ENCODE data around the gene MVB12B.
A peak's percentile ranks its signal among the peaks of the same experiment; 100 is the strongest.

Gene MVB12B

DNA sequence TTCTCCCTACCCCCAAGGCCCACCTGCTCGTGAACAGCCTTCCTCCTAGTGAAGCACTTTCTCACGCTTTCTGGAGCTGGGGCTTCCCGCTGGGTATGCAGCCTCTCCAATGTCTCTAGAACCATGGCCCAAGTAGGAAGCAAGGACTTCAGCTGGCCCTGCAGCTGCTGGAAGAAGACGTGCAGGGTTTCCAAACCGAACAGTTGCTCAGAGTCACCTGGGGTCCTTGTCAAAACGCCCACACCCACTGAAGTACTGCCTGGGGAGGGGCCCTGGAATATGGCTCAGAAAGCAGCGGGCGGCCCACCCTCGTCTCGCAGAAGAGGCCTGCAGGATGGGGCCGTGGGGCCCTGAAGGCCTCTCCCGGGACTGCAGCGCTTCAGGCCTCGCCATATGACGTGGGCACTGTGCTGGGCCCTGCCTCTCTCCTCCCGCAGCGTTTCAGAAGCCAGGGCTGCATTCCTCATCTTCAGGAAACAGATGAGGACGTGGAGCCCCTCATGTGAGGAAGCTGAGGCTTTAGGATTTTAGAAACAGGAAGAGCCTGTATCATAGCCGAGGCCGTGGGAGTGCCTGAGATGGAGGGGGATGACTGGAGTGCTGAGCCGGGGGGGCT is 171.1 kb downstream of the MVB12B start:
- no peak for DNase-seq

DNA sequence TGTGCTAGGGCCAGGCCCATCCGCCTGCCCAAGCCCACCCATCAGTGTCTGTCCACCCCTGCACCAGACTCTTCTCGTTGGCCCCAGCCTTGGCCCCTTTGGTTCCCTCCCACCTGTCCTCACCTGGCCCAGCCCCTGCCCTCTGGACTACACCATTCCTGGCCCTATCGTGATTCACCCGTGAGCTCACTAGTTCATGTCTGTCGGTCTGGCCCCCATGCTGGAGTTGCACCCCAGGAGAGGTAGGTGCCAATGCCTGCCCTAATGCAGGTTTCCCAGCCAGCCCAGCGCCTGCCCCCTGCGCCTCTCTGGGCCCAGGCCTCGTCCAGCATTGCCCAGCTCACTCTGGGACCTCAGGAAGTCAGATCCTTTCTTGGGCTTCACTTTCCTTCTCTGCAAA is 171.7 kb downstream of the MVB12B start:
- DNase-seq = no peak

DNA sequence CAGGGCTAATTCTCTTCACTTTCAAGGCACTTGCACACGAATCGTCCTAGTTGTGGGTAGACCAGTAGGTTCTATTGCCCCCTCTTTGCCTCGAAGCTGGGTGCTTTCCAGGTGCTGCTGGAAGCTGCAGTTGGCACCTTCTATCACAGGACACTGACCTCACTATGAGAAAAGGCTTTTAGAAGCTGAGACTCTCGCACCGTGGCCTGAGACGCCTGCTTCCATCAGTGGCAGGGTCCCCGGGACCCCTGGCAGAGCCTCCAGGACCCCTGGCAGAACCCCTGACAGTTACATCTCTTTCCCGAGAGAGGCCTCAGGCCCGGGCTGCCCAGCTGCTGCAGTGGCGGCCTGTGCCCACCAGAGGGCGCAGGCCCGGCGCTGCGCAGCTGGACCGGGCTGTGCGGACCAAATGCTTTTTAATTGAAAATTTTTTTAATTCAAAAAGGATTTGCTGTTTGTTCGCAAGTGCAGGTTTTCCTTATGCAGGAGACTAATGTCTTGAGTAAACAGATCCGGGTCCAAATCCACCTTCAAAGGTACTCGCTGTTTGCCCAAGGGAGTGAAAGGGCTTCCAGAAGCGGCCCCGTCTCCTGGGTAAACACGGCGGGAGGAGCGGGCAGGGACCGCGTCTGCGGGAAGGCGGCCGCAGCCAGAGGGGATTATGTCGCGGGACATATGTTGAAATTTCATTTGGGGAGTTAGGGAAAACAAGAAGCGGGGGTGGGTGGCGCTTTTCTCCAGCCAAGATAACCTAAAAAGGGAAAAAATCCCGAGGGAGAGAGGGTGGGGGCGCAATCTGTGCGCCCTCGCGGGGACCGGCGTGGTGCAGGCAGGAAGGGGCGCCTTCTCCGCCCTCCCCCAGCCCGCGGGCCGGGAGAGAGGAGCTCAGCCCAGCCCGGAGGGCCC is 172.6 kb downstream of the MVB12B start:
- DNase-seq = peak in 1 of 2 donors; percentile 71

DNA sequence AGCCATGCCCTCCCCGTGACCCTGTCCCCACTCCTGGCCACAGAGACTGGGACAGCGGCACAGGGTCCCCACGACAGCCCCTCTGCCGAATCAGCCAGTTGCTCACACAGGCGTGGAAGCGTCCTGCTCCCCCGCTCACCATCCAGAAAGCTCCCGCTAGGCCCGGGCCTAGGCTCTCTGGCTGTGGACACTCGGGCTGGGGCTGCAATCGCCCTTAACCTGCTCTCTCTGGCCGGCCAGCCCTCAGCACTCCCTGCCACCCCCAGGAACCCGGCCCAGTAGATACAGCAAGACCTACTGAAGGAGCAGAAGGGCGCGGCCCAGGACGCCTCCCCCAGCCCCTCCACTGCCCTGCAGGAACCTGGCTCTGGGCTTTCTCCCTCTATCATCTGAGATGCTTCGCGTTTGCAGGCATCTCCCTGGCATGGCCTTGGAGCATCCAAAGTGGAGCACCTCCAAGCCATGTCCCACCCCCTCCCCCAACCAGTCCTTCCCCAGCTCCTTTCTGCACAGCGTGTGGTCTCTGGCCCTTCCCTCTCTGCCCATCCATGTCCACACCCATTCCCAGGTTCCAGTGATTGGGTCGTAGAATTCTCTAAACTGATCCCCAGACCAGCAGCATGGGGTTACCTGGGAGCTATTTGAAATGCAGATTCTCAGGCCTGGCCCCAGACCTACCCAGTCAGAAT is 173.4 kb downstream of the MVB12B start:
- DNase-seq = no peak

DNA sequence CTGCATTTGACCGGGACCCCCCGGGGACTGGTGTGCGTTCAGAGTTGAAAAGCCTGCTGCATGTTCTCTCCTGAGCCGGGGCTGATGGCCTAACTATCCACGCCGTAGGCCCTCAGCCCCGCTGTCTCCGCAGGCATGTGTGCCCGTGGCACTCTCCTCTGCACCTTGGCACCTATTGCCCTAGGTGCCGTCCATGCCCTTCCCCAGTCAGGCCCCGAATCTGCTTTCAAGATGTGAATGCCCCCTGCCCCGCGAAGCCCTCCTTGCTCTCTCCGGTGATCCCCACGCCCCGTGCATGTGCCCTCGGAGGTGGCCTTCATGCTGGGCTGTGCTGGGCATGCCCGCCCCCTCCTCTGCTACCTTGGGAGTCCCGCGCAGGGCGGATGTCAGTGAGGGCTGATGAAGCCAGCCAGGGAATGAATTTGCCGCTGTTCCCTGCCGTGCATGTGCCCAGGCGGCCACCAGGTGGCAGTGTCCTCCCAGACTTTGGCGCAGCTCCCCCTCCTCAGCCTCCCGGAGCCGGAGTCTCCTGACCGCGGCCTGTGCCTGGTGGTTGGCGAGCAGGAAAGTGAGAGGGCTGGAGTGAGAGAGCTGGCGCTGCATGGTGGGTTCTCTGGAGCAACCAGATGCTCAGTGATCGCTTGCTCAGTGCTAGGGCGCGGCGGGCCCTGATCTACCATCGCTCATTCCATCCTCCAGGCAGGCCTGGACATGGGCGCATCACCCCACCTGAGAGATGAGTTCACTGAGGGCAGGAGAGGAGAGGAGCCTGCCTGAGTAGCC is 174.2 kb downstream of the MVB12B start:
- DNase-seq = peak; percentile 29 to 72

DNA sequence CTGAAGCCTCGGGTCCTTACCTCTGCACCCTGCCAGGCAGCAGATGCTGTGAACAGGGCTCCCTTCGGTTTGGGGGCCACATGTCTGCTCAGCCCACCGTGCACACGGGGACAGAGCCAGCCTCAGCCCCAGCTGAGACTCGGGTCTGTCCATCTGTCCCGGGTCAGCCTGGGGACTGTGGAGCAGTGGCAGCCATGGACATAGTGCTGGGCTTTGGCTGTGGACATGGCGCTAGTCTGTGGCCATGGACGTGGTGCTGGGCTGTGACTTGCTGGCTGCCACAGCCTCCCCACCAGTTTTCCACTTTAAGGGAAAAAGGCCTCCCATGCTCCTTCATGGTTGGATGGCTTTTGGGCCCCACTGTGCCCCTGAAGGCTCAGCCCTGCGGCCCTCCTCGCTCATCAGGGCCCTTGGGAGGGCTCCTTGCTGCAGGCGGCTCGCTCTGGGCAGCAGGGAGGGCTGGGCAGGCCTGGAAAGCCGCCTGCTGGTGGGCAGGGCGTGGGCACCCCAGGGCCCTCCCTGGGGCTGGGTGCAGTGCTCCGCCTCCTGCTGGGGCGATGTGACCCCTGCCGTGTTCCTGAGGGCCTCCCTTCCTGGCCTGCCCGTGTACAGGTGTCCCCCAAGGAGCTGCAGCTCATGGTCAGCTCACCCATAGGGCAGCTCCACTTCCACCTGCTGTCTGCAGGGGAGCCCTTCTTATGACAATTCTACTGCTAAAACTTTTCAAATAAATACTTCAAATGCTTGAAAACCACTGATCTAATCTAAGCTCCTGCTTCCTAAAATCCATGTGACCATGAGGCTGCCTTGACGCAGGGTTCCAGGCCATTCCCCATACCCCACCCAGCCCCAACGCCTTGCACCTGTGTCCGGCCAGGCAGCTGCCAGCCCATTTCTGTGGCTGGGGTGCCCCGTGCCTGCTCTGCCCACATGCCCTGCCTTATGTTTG is 175.0 kb downstream of the MVB12B start:
- DNase-seq = no peak

DNA sequence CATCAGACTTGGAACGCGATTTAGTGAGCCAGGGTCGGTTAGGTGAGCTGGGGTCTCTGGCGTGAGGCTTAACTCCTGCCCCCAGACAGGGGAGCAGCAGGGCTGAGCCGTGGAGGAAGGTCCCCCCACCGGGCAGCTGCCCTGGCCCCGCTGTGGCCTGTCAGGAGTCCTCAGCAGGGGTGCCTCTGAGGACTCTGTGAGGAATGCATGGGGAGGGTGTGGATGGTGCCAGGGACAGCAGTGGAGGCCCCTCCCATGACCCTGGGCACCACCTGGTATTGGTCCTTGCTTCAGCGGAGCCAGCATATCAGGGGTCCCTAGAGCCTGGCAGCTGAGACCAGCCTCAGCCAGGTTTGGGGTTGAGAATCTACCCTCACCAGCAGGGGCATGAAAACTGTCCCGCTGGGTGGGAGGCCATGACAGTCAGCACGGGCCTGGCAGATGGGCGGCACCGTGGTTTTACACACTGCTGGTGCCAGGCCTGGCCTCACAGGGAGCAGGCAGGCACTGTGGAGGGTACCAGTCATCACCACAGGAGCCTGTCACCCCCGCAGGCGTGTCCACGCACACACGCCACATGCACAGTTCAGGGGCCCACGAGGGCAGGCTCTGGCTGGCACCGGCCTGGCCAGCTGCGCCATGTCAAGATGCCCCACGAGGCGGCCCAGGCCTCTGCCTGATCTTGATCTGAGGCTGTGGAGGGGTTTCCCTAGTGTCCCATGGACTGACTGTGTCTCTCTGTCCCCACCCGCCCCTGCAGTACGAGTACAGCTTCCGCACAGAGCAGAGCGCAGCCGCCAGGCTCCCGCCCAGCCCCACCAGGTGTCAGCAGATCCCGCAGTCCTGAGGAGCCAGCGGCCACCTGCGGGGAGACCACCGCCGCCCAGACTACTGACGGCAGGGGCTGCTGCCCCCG is 176.0 kb downstream of the MVB12B start:
- no peak for DNase-seq

DNA sequence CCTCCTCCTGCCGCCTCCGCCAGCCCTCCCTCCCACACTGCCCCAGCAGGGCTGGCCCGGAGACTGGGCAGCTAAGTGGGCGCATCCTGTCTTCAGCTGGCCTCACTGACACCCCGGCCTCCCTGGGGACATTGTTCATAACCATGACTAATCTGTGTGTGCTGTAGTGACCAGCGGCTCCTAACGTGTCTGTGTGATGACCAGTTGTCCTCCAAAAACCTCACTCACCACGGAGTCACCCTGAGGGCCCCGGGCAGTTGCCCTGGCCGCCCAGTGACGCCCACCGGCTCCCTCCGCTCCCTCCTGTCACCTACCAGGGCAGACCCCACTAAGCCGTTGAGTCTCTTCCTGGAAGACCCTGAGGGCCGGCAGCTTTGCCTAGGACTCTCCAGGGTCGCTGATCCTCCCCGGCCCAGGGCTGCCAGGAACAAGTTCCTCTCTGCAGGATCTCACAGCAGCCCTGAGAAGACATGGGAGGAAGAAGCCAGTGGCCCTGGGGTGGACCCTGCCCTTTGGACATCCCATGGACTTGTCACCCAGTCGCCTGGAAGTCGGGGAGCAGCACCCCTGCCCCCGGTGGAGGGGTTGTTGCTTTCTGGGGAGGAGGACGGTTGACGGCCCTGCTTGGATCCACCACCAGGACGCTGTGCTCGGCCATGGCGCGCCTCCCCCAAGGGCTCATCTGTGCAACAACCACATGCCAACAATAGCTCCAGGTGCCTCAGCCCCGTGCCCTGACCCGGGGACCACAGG is 176.9 kb downstream of the MVB12B start:
- no peak for DNase-seq

DNA sequence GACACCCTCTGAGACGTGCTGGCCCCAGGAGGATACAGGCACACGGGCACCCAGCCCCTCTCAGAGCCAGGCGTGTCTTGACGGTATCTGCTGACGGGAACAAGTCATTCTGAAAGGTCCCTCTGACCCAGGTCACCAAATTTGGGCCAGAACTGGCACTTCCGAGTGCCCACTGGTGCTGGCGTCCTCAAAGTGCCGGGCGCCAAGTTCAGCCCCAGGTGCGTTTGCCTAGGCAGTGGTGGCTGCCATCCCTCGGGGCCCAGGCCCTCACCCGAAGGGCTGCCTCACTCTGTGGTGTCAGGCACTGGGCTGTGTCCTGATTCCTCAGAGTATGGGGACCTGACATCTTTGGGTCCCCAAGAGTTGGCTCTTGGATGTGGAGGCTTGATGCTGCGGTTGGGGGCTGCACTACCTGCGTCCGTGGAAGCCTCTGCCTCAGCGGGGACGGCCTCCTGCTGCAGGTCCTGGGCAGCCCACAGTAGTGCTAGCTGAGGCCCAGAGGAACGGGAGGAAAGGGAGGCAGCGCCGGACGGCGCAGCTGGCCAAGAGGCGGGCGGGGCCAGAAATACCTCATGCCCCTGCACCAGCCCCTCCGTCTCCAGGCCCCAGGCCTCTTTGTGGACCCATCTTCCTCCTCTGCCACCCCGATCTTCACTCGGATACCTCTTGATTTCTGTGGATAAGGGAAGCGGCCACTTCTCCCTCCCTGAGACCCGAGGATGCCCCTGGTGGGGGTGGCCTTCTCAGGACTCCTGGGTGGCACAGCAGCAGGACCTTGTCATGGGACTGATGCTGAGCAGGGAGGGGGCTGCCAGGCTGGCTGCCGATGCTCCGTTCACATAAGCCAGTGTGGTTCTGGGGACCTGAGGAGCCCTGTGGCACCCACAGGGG is 177.7 kb downstream of the MVB12B start:
- no peak for DNase-seq

DNA sequence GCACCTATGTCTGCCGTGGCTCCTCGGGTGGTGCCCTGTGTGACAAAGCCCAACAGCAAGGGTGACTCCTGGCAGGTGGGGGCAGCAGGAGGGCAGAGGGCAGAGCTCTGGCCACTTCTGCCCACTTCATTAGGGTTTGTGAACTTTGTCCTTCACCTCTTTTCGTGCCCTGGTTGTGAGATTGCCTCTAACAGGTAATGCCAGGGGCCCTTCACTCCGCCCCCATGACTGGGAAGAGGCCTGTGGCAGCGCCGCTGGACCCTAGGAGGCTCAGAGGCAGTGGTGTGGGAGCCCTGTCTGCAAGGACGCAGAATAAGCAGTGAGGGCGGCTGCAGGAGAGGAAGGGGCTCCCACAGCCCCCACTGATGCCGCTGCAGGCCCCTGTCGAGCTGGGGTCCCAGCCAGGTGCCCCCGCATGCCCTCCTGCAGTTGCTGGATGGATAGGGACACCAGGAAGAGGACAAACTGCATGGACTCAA is 178.4 kb downstream of the MVB12B start:
- no peak for DNase-seq

DNA sequence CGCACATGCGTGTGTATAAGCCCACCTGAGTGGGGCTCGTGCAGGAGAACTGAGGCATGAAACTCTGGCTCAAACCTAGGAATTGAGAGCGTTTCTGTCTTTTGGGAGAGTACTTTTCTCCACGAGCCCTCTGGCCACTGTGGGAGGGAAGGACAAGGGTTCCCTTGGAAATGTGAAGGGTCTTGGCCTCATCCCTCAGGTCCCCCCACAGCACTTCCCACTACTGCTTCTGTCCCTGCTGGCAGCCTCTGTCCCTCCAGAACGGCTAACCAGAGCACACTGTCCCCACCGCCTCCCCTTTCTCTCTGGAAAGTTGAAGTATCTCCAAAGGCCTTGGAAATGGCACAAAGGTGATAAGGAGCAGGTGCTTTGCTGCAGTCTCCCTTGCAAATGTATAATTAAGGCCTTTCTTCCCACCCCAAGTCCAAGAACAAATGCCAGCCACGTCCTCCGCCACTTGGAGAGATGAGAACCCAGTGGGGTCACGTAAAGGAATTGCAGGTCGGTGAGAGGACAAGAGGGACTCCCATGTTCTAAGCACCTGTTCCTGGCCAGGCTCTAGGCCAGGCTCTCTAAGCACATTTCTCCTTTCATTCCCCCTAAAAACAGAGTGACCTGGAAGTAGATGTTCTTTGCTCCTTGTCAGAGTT is 179.2 kb downstream of the MVB12B start:
- DNase-seq = no peak

DNA sequence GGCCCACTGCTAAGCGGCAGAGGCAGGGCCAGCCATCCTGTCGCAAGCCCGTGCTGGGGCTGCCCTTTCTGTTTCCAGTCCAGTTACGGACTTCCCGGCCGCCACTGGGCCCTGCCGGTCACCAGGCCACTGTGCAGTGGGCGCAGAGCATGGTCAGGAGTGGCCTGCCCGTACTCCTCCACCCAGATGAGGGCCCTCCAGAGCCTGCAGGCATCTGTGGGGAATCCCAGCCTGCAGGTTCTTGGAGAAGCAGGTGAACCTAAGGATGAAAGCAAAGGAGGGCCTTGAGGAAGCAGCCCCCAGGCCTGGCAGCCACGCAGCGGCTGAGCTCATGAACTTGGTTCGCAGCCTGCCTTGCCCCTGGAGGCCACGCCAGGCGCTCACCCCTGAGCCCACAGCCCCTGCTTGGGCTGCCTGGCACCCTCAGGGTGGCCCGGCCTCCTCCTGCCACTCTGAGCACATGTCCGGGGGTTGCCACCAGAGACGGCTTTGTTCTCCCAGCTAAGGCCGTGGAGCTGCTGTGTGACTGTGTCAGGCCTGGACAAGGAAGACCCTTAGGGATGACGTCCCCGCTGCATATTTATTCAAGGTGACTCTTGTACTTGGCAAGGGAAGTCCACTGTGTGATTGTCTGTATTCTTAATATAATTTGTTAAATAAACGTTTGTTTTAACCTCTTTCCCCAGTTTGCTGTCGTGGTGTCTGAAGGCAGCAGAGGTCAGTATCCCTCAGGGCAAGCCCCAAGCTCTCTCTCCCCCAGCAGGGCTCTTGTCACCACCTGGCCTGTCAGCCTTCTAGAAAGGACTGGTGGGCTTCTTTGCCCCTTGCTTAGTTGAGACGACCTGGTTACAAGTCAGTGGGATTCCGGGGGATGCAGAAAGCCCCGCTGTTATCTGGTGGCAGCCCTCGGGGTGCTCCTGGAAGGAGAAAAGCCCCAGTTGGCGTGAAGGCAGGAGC is 180.0 kb downstream of the MVB12B start:
- no peak for DNase-seq

DNA sequence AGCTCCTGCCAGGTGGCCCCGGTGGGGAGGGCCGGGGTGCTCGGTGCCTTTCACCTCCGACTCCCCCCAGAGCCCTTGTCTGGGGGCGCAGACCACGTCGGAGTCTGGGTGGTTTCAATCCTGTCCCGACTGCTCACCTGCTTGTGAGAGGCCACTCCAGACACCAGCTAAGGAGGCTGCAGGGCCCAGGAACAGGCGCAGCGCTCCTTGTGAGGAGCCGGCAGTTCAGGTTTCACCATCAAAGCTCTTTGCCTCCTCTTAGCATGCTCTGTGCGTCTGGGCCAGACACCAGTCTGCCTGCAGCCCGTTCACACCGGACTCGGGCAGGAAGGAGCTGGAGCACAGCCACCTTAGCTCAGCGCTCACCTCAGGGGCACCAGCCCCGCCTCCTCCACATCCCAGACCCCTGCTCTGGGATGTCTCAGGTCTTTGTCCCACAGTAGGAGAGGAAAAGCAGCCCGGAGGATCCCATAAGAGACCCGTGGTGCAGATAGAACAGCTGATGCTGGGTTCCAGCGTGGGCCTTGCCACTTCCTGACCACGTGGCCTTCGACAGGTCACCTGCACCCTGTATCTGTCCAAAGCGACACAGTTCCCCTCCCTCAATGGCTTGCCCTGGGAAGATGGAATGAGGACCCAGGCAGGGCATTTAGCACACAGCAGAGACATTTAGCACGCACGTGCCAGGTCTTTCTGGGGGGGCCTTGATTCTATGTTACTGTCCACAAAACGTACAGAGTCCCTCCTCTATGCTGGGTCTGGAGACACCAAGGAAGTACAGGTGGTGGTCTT is 180.9 kb downstream of the MVB12B start:
- DNase-seq = no peak

DNA sequence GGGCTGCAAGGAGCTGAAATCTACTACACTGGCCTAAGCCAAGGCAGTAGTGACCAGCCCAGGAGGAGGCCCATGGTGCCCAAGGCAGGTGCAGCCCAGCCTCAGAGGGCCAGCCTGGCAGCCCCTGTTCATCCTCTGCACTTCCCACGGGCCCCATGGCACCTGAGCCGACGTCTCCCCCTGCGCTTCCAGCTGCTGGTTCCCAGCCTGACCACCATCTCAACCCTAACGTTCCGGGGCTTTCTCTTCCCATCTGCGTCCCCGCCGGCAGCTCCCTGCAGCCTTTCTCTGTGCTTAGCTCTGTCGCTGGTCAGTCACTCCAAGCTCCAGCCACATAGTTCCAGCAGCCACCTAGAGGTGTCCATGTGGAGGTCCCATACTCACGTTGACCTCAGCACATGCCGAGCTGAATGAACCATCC is 181.6 kb downstream of the MVB12B start:
- DNase-seq = no peak

DNA sequence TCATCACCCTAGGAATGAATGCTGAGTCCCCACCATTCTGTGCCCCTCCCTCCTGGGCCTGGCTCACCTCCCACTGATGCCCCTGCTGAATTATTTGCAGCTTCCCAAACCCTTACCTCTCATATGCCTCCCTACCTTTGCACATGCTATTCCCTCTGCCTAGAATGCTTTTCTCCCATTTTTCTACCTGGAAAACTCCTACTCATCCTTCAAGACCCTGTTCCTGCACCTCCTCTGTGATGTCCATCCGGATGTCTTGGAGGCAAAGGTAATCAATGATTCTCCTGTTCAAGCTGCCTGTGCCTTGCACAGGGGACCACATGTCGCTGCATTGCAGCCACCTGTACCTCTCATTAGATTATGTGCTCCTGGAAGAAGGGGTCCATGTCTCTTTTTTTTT is 182.3 kb downstream of the MVB12B start:
- no peak for DNase-seq

DNA sequence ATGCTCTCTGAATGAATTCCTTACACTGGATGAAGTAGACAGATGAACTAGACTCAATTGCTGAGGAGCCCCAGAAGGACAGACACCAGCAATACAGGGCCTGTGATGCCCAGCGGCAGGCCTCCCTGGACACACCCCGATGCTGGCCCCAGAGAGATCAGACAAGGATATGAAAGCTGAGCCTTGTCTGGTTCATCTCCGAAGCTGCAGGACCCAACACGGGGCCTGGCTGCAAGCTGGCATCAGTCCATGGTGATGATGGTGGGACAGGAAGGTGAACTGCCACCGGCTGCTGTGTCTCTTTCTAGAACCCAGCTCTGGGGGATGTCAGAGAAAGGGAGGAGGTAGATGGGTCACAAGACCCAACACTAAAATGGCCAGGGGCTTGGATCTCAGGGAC is 183.1 kb downstream of the MVB12B start:
- no peak for DNase-seq

Measured in inflammatory macrophage treated with lipopolysaccharide for 1 hour (primary cell).